C4-2B (cell line): ENCODE data around the gene BMF.
"Not testable (repeated sequence)": the region's sequence is repeated elsewhere in the genome, so short reads cannot be mapped to it uniquely, and the experiment has no call there.

Source experiments
- ZFX ChIP-seq: fragments of 450-650 bp; IDR thresholded peaks from 2 replicates; pipeline ENCODE4 v1.6.1; 2017
- TF ChIP-seq, protein P1 (sequence below): fragments of 450-650 bp; conservative IDR thresholded peaks from 2 replicates; pipeline ENCODE4 v1.5.1; 2017; ENCODE audit warnings: mild to moderate bottlenecking

DNA sequence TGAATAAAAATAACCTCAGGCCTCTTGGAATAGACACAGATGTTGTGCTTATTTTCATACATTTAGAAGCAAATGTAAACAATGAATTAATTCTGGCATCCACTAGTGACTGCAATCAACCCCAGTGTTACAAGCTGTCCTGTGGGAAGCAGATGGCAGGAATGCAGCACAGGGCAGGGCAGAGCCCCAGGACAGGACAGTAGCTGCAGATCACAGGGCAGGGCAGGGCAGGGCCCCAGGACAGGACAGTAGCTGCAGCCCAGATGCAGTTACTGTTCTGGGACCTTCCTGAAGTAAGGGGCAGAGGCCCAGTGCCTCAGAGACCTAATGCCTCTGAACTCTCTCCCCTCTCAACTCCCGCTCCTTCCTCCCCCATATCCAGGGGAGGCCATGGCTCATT lies 14.3 kb upstream of the BMF start:
- TF ChIP-seq, protein P1, sequence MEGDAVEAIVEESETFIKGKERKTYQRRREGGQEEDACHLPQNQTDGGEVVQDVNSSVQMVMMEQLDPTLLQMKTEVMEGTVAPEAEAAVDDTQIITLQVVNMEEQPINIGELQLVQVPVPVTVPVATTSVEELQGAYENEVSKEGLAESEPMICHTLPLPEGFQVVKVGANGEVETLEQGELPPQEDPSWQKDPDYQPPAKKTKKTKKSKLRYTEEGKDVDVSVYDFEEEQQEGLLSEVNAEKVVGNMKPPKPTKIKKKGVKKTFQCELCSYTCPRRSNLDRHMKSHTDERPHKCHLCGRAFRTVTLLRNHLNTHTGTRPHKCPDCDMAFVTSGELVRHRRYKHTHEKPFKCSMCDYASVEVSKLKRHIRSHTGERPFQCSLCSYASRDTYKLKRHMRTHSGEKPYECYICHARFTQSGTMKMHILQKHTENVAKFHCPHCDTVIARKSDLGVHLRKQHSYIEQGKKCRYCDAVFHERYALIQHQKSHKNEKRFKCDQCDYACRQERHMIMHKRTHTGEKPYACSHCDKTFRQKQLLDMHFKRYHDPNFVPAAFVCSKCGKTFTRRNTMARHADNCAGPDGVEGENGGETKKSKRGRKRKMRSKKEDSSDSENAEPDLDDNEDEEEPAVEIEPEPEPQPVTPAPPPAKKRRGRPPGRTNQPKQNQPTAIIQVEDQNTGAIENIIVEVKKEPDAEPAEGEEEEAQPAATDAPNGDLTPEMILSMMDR = not testable (repeated sequence)
- not testable (repeated sequence) for TF ChIP-seq ZFX
